Endothelial cell of umbilical vein (primary cell): ENCODE data around the gene RPS6KB1.

Source experiments
- CTCF ChIP-seq, 2 donors: IDR thresholded peaks; 1 replicate in 1 of 2; 2 replicates in 1 of 2; pipeline ENCODE4 v1.5.1; 2011; ENCODE audit warnings: low read length in 2 of 2, mild to moderate bottlenecking in 2 of 2, moderate library complexity in 2 of 2, control low read depth in 1 of 2, inconsistent platforms in 1 of 2, low read depth in 1 of 2; ENCODE audit not compliant: insufficient read depth in 1 of 2; ENCODE audit errors: extremely low read depth in 1 of 2
- EZH2 ChIP-seq: IDR thresholded peaks from 2 replicates; pipeline ENCODE4 v1.6.1; 2012; ENCODE audit warnings: borderline replicate concordance, low read depth, mild to moderate bottlenecking, moderate library complexity, low read length, inconsistent platforms; ENCODE audit not compliant: severe bottlenecking
- FOS ChIP-seq: IDR thresholded peaks from 2 replicates; pipeline ENCODE4 v1.6.1; 2011; ENCODE audit warnings: mild to moderate bottlenecking, low read length, moderate library complexity, borderline replicate concordance; ENCODE audit not compliant: insufficient read depth
- GATA2 ChIP-seq: IDR thresholded peaks from 2 replicates; pipeline ENCODE4 v1.7.0; 2011; ENCODE audit warnings: low read depth, mild to moderate bottlenecking, moderate library complexity, mixed read lengths, low read length; ENCODE audit not compliant: insufficient read length, insufficient read depth
- JUN ChIP-seq: IDR thresholded peaks from 2 replicates; pipeline ENCODE4 v1.6.1; 2011; ENCODE audit warnings: borderline replicate concordance, low read depth; ENCODE audit not compliant: insufficient read length, insufficient read depth
- MYC ChIP-seq: IDR thresholded peaks from one replicate; pipeline ENCODE4 v1.6.1; 2011; ENCODE audit warnings: mild to moderate bottlenecking, low read depth, low read length
- POLR2A ChIP-seq: IDR thresholded peaks from 2 replicates; pipeline ENCODE4 v1.6.1; 2012; ENCODE audit warnings: low read depth, mild to moderate bottlenecking, control low read depth, low read length
- POLR2AphosphoS5 ChIP-seq: IDR thresholded peaks from 2 replicates; pipeline ENCODE4 v1.6.1; 2012; ENCODE audit warnings: low read depth, mild to moderate bottlenecking, control low read depth, low read length, moderate library complexity; ENCODE audit not compliant: insufficient read depth
- TF ChIP-seq, protein P1 (sequence below): IDR thresholded peaks from 2 replicates; pipeline ENCODE4 v1.6.1; 2011; ENCODE audit not compliant: insufficient read depth, insufficient read length

- no peak for TF ChIP-seq POLR2AphosphoS5
- TF ChIP-seq MYC, result no peak
- TF ChIP-seq POLR2A, result no peak
- no peak for TF ChIP-seq CTCF (IDR thresholded peaks at IDR 0.05; ENCODE audit: extremely low read depth in 1 of 2, insufficient read depth in 1 of 2, low read depth in 1 of 2, low read length in 2 of 2)
- no peak for TF ChIP-seq EZH2
- TF ChIP-seq FOS, result no peak
- no peak for TF ChIP-seq JUN
- no peak for TF ChIP-seq GATA2
- TF ChIP-seq, protein P1, sequence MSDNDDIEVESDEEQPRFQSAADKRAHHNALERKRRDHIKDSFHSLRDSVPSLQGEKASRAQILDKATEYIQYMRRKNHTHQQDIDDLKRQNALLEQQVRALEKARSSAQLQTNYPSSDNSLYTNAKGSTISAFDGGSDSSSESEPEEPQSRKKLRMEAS, result no peak
Observed at GRCh38 chr17:59878624-59879023, 14.3 kb upstream of the RPS6KB1 start.
